Stimulated activated naive CD8-positive, alpha-beta T cell treated with anti-CD3 and anti-CD28 coated beads, Interleukin-15, Interleukin-2, amounts not matched to agents 100 ng/mL and 50 ng/mL, for 24 hours (primary cell): ENCODE measurements around the gene BPIFB2.

Experiments used
- H3K27ac Mint-ChIP-seq: one replicate; pipeline ENCODE4 v1.8.0; 2021; ENCODE audit warnings: mild to moderate bottlenecking, mixed read lengths
- H3K27me3 Mint-ChIP-seq: one replicate; pipeline ENCODE4 v1.8.0; 2021; ENCODE audit warnings: mixed read lengths
- H3K36me3 Mint-ChIP-seq: one replicate; pipeline ENCODE4 v1.8.0; 2021; ENCODE audit warnings: low read depth, mixed read lengths
- H3K4me1 Mint-ChIP-seq: one replicate; pipeline ENCODE4 v1.8.0; 2021; ENCODE audit warnings: low read depth, mixed read lengths
- H3K4me3 Mint-ChIP-seq: one replicate; pipeline ENCODE4 v1.8.0; 2021; ENCODE audit warnings: mild to moderate bottlenecking, mixed read lengths
- H3K9me3 Mint-ChIP-seq: one replicate; pipeline ENCODE4 v1.8.0; 2021; ENCODE audit warnings: mixed read lengths

Gene BPIFB2

DNA sequence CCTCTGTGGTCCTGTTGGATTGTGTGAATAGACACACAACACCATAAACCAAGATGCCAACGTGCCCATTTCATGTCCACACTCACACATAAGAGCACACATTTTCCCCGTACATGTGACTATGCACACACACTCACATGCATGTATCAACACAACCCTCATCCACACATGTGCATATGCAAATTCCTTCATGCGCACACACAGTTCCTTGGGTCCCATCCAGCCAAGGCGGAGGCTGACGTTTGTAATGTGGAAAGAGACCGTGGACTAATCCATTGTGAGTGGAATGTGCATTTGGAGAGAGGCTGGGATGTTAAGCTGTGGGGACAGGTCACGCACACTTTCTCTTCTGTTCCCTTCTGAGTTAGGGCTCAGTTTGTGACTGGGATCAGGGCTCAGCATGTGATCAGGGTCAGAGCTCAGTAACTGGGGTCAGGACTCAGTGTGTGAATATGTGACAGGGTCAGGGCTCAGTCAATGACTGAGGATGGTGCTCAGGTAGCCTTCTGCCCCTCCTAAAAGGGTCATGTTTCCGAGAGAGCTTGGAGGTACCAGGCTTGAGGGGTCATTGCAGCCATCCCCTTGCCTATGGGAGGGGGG is 628 bp upstream of the BPIFB2 start:
- Mint-ChIP-seq H3K27ac (no peak overlapping the region), H3K36me3 (no peaks in the 10 kb centered on the region), H3K9me3 (no peaks in the 10 kb centered on the region), H3K27me3 (no peaks in the 10 kb centered on the region), H3K4me3 (no peak overlapping the region), H3K4me1 (no peaks in the 10 kb centered on the region)

DNA sequence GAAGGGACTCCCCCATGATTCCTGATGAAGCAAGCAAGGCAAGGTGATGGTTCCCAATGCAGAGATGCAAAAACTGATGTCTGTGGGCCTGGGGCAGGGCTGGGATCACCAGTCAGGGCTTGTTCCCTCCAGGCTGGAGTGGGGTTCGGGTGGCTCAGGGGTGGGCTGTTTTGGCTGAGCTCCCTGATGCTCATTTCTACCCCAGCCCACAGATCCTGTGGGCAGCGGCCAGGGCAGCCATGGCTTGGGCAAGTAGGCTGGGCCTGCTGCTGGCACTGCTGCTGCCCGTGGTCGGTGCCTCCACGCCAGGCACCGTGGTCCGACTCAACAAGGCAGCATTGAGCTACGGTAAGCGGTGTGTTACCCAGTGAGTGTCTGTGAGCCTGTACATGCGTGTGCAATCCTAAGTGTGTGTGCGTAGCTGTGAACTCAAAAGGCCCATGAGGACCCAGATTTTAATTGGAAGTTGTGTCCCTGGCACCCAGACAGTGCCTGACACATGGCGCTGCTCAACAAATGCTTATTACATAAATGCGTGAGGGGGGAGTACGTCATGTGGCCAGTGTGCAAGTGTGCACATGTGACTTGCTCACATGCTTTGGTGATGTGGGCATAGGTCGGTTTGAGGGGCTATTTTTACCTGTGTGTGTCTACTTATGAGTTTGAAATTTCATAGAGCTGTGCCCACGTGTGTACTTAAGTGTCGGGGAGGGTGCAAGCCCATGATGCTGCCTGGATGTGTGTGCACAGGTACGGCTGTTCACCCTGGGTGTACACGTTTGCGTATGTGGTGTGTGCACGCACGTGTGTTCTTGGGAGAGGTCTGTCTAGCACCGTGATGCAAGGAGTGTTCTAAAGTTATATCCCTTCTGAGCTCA is 1.1 kb downstream of the BPIFB2 start:
- Mint-ChIP-seq H3K9me3 (no peaks in the 10 kb centered on the region), H3K27me3 (no peaks in the 10 kb centered on the region), H3K4me3 (no peak overlapping the region), H3K36me3 (no peaks in the 10 kb centered on the region), H3K4me1 (no peaks in the 10 kb centered on the region), H3K27ac (no peak overlapping the region)

- no peaks in the 10 kb centered on the region for H3K27me3 Mint-ChIP-seq
- H3K9me3 Mint-ChIP-seq, result no peaks in the 10 kb centered on the region
Observed at GRCh38 chr20:33009214-33010132, 2.0 kb downstream of the BPIFB2 start.

DNA sequence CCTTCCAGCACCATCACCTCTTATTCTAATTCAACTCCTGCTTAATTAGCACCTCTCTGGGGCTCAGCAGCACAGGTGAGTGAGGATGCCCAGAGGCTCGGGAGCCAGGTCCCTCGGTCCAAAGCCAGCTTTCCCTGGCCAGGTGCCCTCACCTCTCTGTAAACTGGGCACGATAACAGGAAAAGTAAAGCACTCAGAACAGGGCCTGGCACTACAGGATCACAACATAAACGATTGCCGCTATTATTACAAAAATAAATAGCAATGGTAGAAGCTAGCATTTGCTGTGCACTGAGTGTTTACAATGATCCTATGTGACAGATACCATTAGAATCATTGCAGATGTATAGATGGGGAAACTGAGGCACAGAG is 2.6 kb downstream of the BPIFB2 start:
- Mint-ChIP-seq H3K4me1 (no peaks in the 10 kb centered on the region), H3K9me3 (no peaks in the 10 kb centered on the region), H3K36me3 (no peaks in the 10 kb centered on the region), H3K27me3 (no peaks in the 10 kb centered on the region), H3K4me3 (no peak overlapping the region), H3K27ac (no peak overlapping the region)

More at GRCh38 chr20:33009214-33010132, 2.0 kb downstream of the BPIFB2 start:
- H3K4me3 Mint-ChIP-seq, result no peak overlapping the region
- no peaks in the 10 kb centered on the region for H3K36me3 Mint-ChIP-seq
- H3K4me1 Mint-ChIP-seq, result no peaks in the 10 kb centered on the region
- H3K27ac Mint-ChIP-seq, result no peak overlapping the region

GRCh38 chr20:33010674-33011449 is 3.4 kb downstream of the BPIFB2 start:
- Mint-ChIP-seq H3K9me3 (no peaks in the 10 kb centered on the region), H3K27ac (no peak overlapping the region), H3K4me1 (no peaks in the 10 kb centered on the region), H3K36me3 (no peaks in the 10 kb centered on the region), H3K4me3 (no peak overlapping the region), H3K27me3 (no peaks in the 10 kb centered on the region)

- Mint-ChIP-seq H3K9me3 (no peaks in the 10 kb centered on the region), H3K4me1 (no peaks in the 10 kb centered on the region), H3K4me3 (no peak overlapping the region), H3K36me3 (no peaks in the 10 kb centered on the region), H3K27ac (no peak overlapping the region), H3K27me3 (no peaks in the 10 kb centered on the region)
Observed at GRCh38 chr20:33012327-33013189, 5.1 kb downstream of the BPIFB2 start.

- no peaks in the 10 kb centered on the region for H3K9me3 Mint-ChIP-seq
Observed at GRCh38 chr20:33013701-33014326, 6.3 kb downstream of the BPIFB2 start.

GRCh38 chr20:33014336-33015113 is 7.0 kb downstream of the BPIFB2 start:
- Mint-ChIP-seq H3K27me3 (no peaks in the 10 kb centered on the region), H3K36me3 (no peaks in the 10 kb centered on the region), H3K27ac (no peak overlapping the region), H3K4me3 (no peak overlapping the region), H3K4me1 (no peaks in the 10 kb centered on the region), H3K9me3 (no peaks in the 10 kb centered on the region)

More at GRCh38 chr20:33013701-33014326, 6.3 kb downstream of the BPIFB2 start:
- Mint-ChIP-seq H3K27me3 (no peaks in the 10 kb centered on the region), H3K4me3 (no peak overlapping the region), H3K4me1 (no peaks in the 10 kb centered on the region), H3K36me3 (no peaks in the 10 kb centered on the region), H3K27ac (no peak overlapping the region)

- Mint-ChIP-seq H3K36me3 (no peaks in the 10 kb centered on the region), H3K4me1 (no peaks in the 10 kb centered on the region), H3K4me3 (no peak overlapping the region), H3K27me3 (no peaks in the 10 kb centered on the region), H3K9me3 (no peaks in the 10 kb centered on the region), H3K27ac (no peak overlapping the region)
Observed at GRCh38 chr20:33015114-33015484, 7.6 kb downstream of the BPIFB2 start.

DNA sequence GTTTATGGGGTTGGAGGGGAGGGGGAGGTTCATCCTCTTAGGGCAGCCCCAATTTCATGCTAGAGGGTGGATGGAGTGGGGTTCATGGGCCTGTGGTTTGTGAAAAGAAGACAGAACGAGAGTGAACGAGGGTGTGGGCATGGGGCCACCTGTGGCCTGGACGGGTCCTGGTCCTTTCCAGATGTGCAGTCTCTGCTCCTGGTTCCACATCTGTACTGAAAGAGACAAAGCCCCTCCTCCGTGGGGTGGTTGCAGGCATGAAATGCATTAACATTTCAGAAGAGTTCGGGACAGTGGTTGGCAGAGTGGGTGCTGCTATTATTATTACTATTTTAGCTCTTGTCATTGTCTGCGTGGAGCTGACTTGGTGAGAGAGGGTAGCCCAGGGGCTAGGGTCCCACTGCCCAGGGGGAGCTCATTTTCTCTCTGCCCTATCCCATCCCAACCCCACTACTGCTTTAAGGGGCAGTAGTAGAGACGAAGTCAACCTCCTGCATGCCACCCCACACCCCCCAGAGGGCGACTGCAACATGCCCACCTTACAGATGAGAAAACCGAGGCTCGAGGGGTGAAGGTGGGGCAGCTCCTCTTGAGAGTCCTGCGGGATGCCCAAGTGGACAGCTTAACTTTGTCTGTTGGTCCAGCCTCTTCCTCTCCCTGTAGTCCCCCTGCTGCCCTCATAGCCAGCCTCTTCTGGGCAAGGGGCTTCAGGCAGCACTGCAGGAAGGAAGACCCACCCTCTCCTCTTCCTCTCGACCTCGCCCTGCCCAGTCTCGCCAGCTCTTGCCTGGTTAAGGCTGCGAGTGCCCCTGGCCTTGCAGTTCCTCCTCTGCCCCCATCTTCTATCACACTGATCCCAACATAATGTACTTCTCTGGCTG is 8.4 kb downstream of the BPIFB2 start:
- H3K36me3 Mint-ChIP-seq, result no peaks in the 10 kb centered on the region
- H3K4me1 Mint-ChIP-seq, result no peaks in the 10 kb centered on the region
- no peak overlapping the region for H3K27ac Mint-ChIP-seq
- H3K9me3 Mint-ChIP-seq, result no peaks in the 10 kb centered on the region
- no peak overlapping the region for H3K4me3 Mint-ChIP-seq
- no peaks in the 10 kb centered on the region for H3K27me3 Mint-ChIP-seq

DNA sequence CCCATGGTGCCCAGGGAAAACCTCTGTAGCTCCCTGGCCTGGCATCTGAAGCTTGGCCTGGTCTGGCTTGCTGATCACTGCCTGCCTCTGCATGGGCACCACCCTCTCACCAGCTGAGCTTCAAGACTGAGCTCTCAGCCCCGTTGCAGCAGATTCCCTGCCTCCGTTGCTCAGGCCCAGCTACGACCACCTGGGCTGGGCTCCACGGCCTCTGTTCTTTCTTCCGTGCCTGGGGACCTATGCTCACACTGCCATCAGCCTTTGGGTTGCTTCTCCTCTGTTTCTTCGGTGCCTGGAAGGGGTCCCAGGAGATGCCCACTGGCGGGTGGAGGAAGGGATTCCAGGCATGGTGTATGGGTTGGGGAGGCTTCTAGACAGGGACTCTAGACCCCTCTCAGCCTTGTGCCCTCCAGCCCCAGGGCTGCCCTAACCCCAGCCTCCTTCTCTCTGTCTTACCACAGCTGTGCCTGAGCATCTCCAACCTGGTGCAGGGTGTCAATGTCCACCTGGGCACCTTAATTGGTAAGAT is 9.1 kb downstream of the BPIFB2 start:
- Mint-ChIP-seq H3K27me3 (no peaks in the 10 kb centered on the region), H3K4me1 (no peaks in the 10 kb centered on the region), H3K27ac (no peak overlapping the region), H3K9me3 (no peaks in the 10 kb centered on the region), H3K36me3 (no peaks in the 10 kb centered on the region), H3K4me3 (no peak overlapping the region)

- Mint-ChIP-seq H3K9me3 (no peaks in the 10 kb centered on the region), H3K4me1 (no peaks in the 10 kb centered on the region), H3K27ac (no peak overlapping the region), H3K27me3 (no peaks in the 10 kb centered on the region), H3K4me3 (no peak overlapping the region), H3K36me3 (no peaks in the 10 kb centered on the region)
Observed at GRCh38 chr20:33017542-33017941, 10.0 kb downstream of the BPIFB2 start.
